Naive thymus-derived CD8-positive, alpha-beta T cell (primary cell): ENCODE data around the gene ZNF787. TPM values are rescaled to one million over a fixed set of nuclear protein-coding genes. Genes with fewer than 3 reads are reported as not detected.

ENCODE experiments used
- ATAC-seq, 2 donors: fragments of 150-1000 bp; cut with Tn5 transposase in 1 of 2; sonication (Bioruptor Pico), chemical (Tn5 transposase) in 1 of 2; 1 replicate in 1 of 2; 2 replicates in 1 of 2; pipeline ENCODE4 v1.10.0; 2021; ENCODE audit warnings: mild to moderate bottlenecking in 2 of 2, moderate library complexity in 2 of 2
- POLR2A ChIA-PET: fragments of 350-600 bp; sonication (Branson Sonifier 250); formaldehyde crosslinking; loops from one replicate; lab custom pipeline; 2021; ENCODE audit warnings: antibody characterized with exemption; lab: Charles Lee
- DNase-seq, 10 donors: peaks; one replicate each; pipeline versions ENCODE4 v3.0.0 to v3.0.0-alpha.2; 2020 to 2022
- H3K27ac Mint-ChIP-seq, 10 donors: one replicate each; pipeline ENCODE4 v1.8.0; 2020 to 2022; ENCODE audit warnings: mild to moderate bottlenecking in 10 of 10, mixed read lengths in 10 of 10, moderate library complexity in 4 of 10, inconsistent platforms in 1 of 10
- H3K27me3 Mint-ChIP-seq, 5 donors: one replicate each; pipeline ENCODE4 v1.8.0; 2021 to 2022; ENCODE audit warnings: mixed read lengths in 5 of 5
- H3K36me3 Mint-ChIP-seq, 3 donors: one replicate each; pipeline ENCODE4 v1.8.0; 2020 to 2022; ENCODE audit warnings: mixed read lengths in 3 of 3, mild to moderate bottlenecking in 2 of 3, inconsistent platforms in 1 of 3
- H3K4me1 Mint-ChIP-seq, 4 donors: one replicate each; pipeline ENCODE4 v1.8.0; 2021 to 2022; ENCODE audit warnings: mixed read lengths in 4 of 4
- H3K4me3 Mint-ChIP-seq, 10 donors: one replicate each; pipeline ENCODE4 v1.8.0; 2020 to 2022; ENCODE audit warnings: mild to moderate bottlenecking in 10 of 10, mixed read lengths in 10 of 10, moderate library complexity in 6 of 10, inconsistent platforms in 1 of 10
- H3K9me3 Mint-ChIP-seq, 9 donors: one replicate each; pipeline ENCODE4 v1.8.0; 2020 to 2022; ENCODE audit warnings: mixed read lengths in 9 of 9, mild to moderate bottlenecking in 3 of 9, inconsistent platforms in 1 of 9, moderate library complexity in 1 of 9
- polyA plus RNA-seq, 3 donors: library from polyadenylated mRNA; unstranded; fragments of 300-500 nt; fragmentation: Illumina TruSeq; gene quantifications; one replicate each; pipeline ENCODE4 v1.2.3, GENCODE V29; 2021
- total RNA-seq, 8 experiments: library from RNA in 2 of 8; stranded (reverse) in 2 of 8; gene quantifications; one replicate each; pipeline ENCODE4 v1.2.3 and lab custom pipeline; 2021 to 2026

Gene ZNF787
- total and polyA plus RNA-seq, 5 experiments from 2014 or later = 0.49 to 29.4 (median 1.9) TPM

GRCh38 chr19:56117376-56117884 lies 3.7 kb downstream of the ZNF787 start:
- peak overlapping the region in 2 of 10 donors; percentile 15 to 57 for H3K27ac Mint-ChIP-seq
- no peaks in the 10 kb centered on the region for H3K36me3 Mint-ChIP-seq
- POLR2A ChIA-PET = no interaction called here
- DNase-seq = no peak
- no peaks in the 10 kb centered on the region for H3K27me3 Mint-ChIP-seq
- peak overlapping the region in 2 of 10 donors; percentile 40 to 63 for H3K4me3 Mint-ChIP-seq
- H3K9me3 Mint-ChIP-seq = no peaks in the 10 kb centered on the region
- H3K4me1 Mint-ChIP-seq = peaks cover 23 to 69% (median 60%) of the 10 kb centered on the region in 4 donors
- ATAC-seq = no peak

GRCh38 chr19:56116606-56117005 lies 4.5 kb downstream of the ZNF787 start:
- no peak overlapping the region for H3K4me3 Mint-ChIP-seq
- ATAC-seq (no peak), DNase-seq (no peak)
- H3K27me3 Mint-ChIP-seq = no peaks in the 10 kb centered on the region
- peaks cover 24 to 68% (median 64%) of the 10 kb centered on the region in 4 donors for H3K4me1 Mint-ChIP-seq
- peak overlapping the region in 4 of 10 donors; percentile 46 to 75 (median 66) for H3K27ac Mint-ChIP-seq
- POLR2A ChIA-PET = no interaction called here
- H3K36me3 Mint-ChIP-seq = no peaks in the 10 kb centered on the region
- no peaks in the 10 kb centered on the region for H3K9me3 Mint-ChIP-seq

GRCh38 chr19:56115490-56115889 lies 5.6 kb downstream of the ZNF787 start:
- DNase-seq = no peak
- Mint-ChIP-seq H3K27ac (peak overlapping the region in 3 of 10 donors; percentile 27 to 91 (median 63)), H3K36me3 (no peaks in the 10 kb centered on the region), H3K27me3 (no peaks in the 10 kb centered on the region), H3K9me3 (no peaks in the 10 kb centered on the region), H3K4me1 (peaks cover 25 to 73% (median 69%) of the 10 kb centered on the region in 4 donors), H3K4me3 (no peak overlapping the region)
- POLR2A ChIA-PET = no interaction called here
- ATAC-seq = no peak

DNA sequence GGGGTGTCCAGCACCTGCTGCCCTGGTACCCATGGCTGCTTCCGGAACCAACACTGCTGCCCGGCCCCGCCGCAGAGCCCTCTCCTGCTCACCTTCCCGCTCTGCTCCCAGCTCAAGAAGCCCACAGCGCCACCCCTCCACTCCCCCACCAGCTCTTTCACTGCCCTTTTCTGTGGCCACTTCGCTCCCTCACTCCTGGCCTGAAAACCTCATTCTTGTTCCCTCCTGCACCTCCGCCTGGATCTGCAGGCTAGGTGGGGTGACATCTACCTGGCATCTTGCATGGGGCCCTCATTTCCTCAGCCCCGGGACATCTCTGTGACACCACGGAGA lies 6.4 kb downstream of the ZNF787 start:
- H3K4me3 Mint-ChIP-seq = peak overlapping the region in 8 of 10 donors; percentile 18 to 75 (median 38)
- DNase-seq = no peak
- H3K27ac Mint-ChIP-seq = peak overlapping the region in 9 of 10 donors; percentile 58 to 91 (median 74)
- no peak for ATAC-seq
- POLR2A ChIA-PET = interaction anchor here (1.4 kb wide), 1 partner anchor 27 kb away, joined by 5 read pairs; no protein-coding TSS in a partner anchor
- H3K36me3 Mint-ChIP-seq = peaks cover 0 to 2% (median 0%) of the 10 kb centered on the region in 3 donors
- H3K27me3 Mint-ChIP-seq = no peaks in the 10 kb centered on the region
- H3K4me1 Mint-ChIP-seq = peaks cover 25 to 75% (median 64%) of the 10 kb centered on the region in 4 donors
- H3K9me3 Mint-ChIP-seq = no peaks in the 10 kb centered on the region

- Mint-ChIP-seq H3K4me1 (peaks cover 22 to 74% (median 61%) of the 10 kb centered on the region in 4 donors), H3K9me3 (no peaks in the 10 kb centered on the region), H3K4me3 (peak overlapping the region in 7 of 10 donors; percentile 2 to 75 (median 33)), H3K27ac (peak overlapping the region in 9 of 10 donors; percentile 28 to 91 (median 75)), H3K27me3 (no peaks in the 10 kb centered on the region), H3K36me3 (peaks cover 0 to 2% (median 0%) of the 10 kb centered on the region in 3 donors)
- ATAC-seq = no peak
- no peak for DNase-seq
- POLR2A ChIA-PET = interaction anchor here (1.4 kb wide), 1 partner anchor 28 kb away, joined by 5 read pairs; no protein-coding TSS in a partner anchor
Measured at GRCh38 chr19:56114051-56114777, 6.9 kb downstream of the ZNF787 start.

GRCh38 chr19:56113074-56113632 lies 7.9 kb downstream of the ZNF787 start:
- Mint-ChIP-seq H3K27ac (peak overlapping the region in 9 of 10 donors; percentile 59 to 88 (median 76)), H3K27me3 (no peaks in the 10 kb centered on the region), H3K4me3 (peak overlapping the region in 9 of 10 donors; percentile 2 to 62 (median 43)), H3K4me1 (peaks cover 25 to 76% (median 61%) of the 10 kb centered on the region in 4 donors), H3K9me3 (no peaks in the 10 kb centered on the region), H3K36me3 (peaks cover 0 to 2% (median 0%) of the 10 kb centered on the region in 3 donors)
- POLR2A ChIA-PET = no interaction called here
- ATAC-seq (no peak), DNase-seq (no peak)

GRCh38 chr19:56112313-56112709 lies 8.8 kb downstream of the ZNF787 start:
- no peaks in the 10 kb centered on the region for H3K9me3 Mint-ChIP-seq
- peak overlapping the region in 8 of 10 donors; percentile 14 to 66 (median 38) for H3K4me3 Mint-ChIP-seq
- no peak for DNase-seq
- no peaks in the 10 kb centered on the region for H3K27me3 Mint-ChIP-seq
- peaks cover 0 to 2% (median 0%) of the 10 kb centered on the region in 3 donors for H3K36me3 Mint-ChIP-seq
- POLR2A ChIA-PET = interaction anchor here (2.2 kb wide), 1 partner anchor 8 kb away, joined by 10 read pairs; the partner anchor contains the start of gene ZNF787
- ATAC-seq = no peak
- H3K4me1 Mint-ChIP-seq = peaks cover 25 to 78% (median 63%) of the 10 kb centered on the region in 4 donors
- peak overlapping the region; percentile 24 to 88 (median 74) for H3K27ac Mint-ChIP-seq

DNA sequence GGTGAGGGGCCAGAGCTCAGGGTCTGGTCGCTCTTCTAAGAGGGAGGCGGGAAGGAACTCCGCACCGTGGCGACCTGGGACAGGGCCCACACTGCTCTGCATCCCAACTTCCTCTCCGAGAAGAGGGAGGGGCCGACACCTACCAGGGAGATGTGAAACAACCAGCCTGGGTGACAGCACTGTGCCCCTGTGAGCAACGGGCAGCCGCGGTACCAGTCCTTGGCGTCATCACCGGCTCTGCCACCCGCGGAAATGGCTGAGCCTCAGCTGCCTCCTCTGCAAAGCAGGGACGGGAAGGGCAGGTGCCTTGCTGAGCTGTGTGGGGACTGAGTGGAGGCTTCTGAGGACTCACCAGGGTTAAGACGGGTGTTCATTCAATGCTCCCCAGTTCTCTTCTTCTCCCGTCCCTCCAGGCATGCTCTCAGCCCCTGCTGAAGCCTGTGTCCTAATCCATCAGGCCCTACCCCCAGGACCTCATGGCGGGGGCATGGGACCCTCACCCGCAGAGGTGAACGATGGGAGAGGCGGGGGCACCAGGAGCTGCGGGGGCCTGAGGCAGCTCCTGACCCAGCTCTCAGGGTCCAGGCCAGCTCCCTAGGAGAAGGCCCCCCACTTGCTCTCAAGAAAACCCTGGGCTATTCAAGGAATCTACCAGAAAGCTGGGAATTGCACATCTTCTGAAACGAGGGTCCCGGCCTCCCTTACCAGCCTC lies 9.3 kb downstream of the ZNF787 start:
- Mint-ChIP-seq H3K9me3 (no peaks in the 10 kb centered on the region), H3K27me3 (no peaks in the 10 kb centered on the region), H3K36me3 (peaks cover 0 to 2% (median 0%) of the 10 kb centered on the region in 3 donors), H3K4me1 (peaks cover 26 to 80% (median 65%) of the 10 kb centered on the region in 4 donors), H3K4me3 (peak overlapping the region in 8 of 10 donors; percentile 15 to 66 (median 44)), H3K27ac (peak overlapping the region in 9 of 10 donors; percentile 36 to 88 (median 72))
- POLR2A ChIA-PET = interaction anchor here (2.2 kb wide), 1 partner anchor 9 kb away, joined by 10 read pairs; the partner anchor contains the start of gene ZNF787
- ATAC-seq (peak; percentile 76 to 95), DNase-seq (peak in 8 of 10 donors; percentile 28 to 63 (median 44))

- peak overlapping the region in 8 of 10 donors; percentile 35 to 81 (median 52) for H3K27ac Mint-ChIP-seq
Measured at GRCh38 chr19:56110515-56111448, 10.3 kb downstream of the ZNF787 start.

GRCh38 chr19:56109226-56109625 lies 11.9 kb downstream of the ZNF787 start:
- DNase-seq (no peak), ATAC-seq (no peak)
- Mint-ChIP-seq H3K4me3 (peak overlapping the region in 2 of 10 donors; percentile 48 to 51), H3K36me3 (peaks cover 0 to 2% (median 0%) of the 10 kb centered on the region in 3 donors), H3K9me3 (no peaks in the 10 kb centered on the region), H3K4me1 (peaks cover 30 to 84% (median 68%) of the 10 kb centered on the region in 4 donors), H3K27ac (peak overlapping the region in 3 of 10 donors; percentile 16 to 90 (median 27)), H3K27me3 (no peaks in the 10 kb centered on the region)
- POLR2A ChIA-PET = no interaction called here

More at GRCh38 chr19:56110515-56111448, 10.3 kb downstream of the ZNF787 start:
- Mint-ChIP-seq H3K4me1 (peaks cover 28 to 84% (median 70%) of the 10 kb centered on the region in 4 donors), H3K4me3 (peak overlapping the region in 3 of 10 donors; percentile 22 to 38 (median 36)), H3K27me3 (no peaks in the 10 kb centered on the region), H3K36me3 (peaks cover 0 to 2% (median 0%) of the 10 kb centered on the region in 3 donors), H3K9me3 (no peaks in the 10 kb centered on the region)
- POLR2A ChIA-PET = interaction anchor here (0.6 to 2.2 kb wide), 2 partner anchors 10 to 149 kb away, joined by 7 to 10 read pairs; partner anchors contain the start of gene ZNF787
- ATAC-seq = no peak
- no peak for DNase-seq
